SK-N-MC (cell line): ENCODE measurements around the gene MRAS.

ENCODE experiments used
- DNase-seq: peaks from one replicate; pipeline ENCODE4 v3.0.0-alpha.2; 2011; ENCODE audit warnings: low read depth, low spot score
- H3K27ac ChIP-seq: fragments of 200-600 bp; sonication (generic); 2 replicates; pipeline ENCODE4 v1.5.1; 2016; ENCODE audit warnings: mixed run types
- H3K36me3 ChIP-seq: fragments of 200-600 bp; sonication (generic); 2 replicates; pipeline ENCODE4 v1.6.1; 2017; ENCODE audit warnings: antibody characterized with exemption, low read length, mixed read lengths; ENCODE audit not compliant: insufficient read depth
- H3K4me3 ChIP-seq: fragments of 200-600 bp; sonication (generic); 2 replicates; pipeline ENCODE4 v1.5.1; 2016
- H3K9ac ChIP-seq: fragments of 200-600 bp; sonication (generic); 2 replicates; pipeline ENCODE4 v1.8.0; 2017; ENCODE audit warnings: mixed run types, mixed read lengths; ENCODE audit not compliant: insufficient read length
- H3K9me3 ChIP-seq: fragments of 200-600 bp; sonication (generic); 2 replicates; pipeline ENCODE4 v1.6.1; 2017; ENCODE audit warnings: low read depth, mild to moderate bottlenecking, antibody characterized with exemption, low read length, moderate library complexity, mixed read lengths
- EZH2 ChIP-seq: fragments of 200-600 bp; sonication (generic); IDR thresholded peaks from one replicate; pipeline ENCODE4 v1.6.1; 2017; ENCODE audit warnings: antibody characterized with exemption
- FOXP2 ChIP-seq: optimal IDR thresholded peaks from 2 replicates; pipeline ENCODE3; 2011; ENCODE audit warnings: mild to moderate bottlenecking, moderate library complexity; ENCODE audit not compliant: insufficient read depth; ENCODE audit errors: extremely low read length, control extremely low read depth
- POLR2AphosphoS5 ChIP-seq: IDR thresholded peaks from 2 replicates; pipeline ENCODE4 v1.6.1; 2012; ENCODE audit warnings: mild to moderate bottlenecking, low read depth, low read length, borderline replicate concordance

The MRAS gene

GRCh38 chr3:138359919-138360868 is 11.8 kb downstream of the MRAS start:
- Histone ChIP-seq H3K9ac (no peak overlapping the region), H3K9me3 (no peaks in the 10 kb centered on the region), H3K4me3 (no peak overlapping the region), H3K36me3 (no peaks in the 10 kb centered on the region), H3K27ac (no peak overlapping the region)
- DNase-seq = no peak
- TF ChIP-seq EZH2 (no peak), FOXP2 (no peak), POLR2AphosphoS5 (no peak)

GRCh38 chr3:138360869-138361525 is 12.6 kb downstream of the MRAS start:
- TF ChIP-seq POLR2AphosphoS5 (no peak), EZH2 (no peak), FOXP2 (no peak)
- no peak overlapping the region for H3K27ac ChIP-seq
- no peak overlapping the region for H3K9ac ChIP-seq
- H3K9me3 ChIP-seq = no peaks in the 10 kb centered on the region
- H3K36me3 ChIP-seq = no peaks in the 10 kb centered on the region
- DNase-seq = no peak
- no peak overlapping the region for H3K4me3 ChIP-seq

GRCh38 chr3:138361561-138361971 is 13.2 kb downstream of the MRAS start:
- TF ChIP-seq EZH2 (no peak), POLR2AphosphoS5 (no peak), FOXP2 (no peak)
- H3K36me3 ChIP-seq = no peaks in the 10 kb centered on the region
- H3K9me3 ChIP-seq = no peaks in the 10 kb centered on the region
- no peak overlapping the region for H3K27ac ChIP-seq
- no peak for DNase-seq
- H3K4me3 ChIP-seq = no peak overlapping the region
- no peak overlapping the region for H3K9ac ChIP-seq

- Histone ChIP-seq H3K27ac (no peak overlapping the region), H3K9ac (no peak overlapping the region), H3K9me3 (no peaks in the 10 kb centered on the region), H3K36me3 (no peaks in the 10 kb centered on the region), H3K4me3 (no peak overlapping the region)
- TF ChIP-seq POLR2AphosphoS5 (no peak), FOXP2 (no peak), EZH2 (no peak)
- no peak for DNase-seq
Observed at GRCh38 chr3:138362538-138362937, 14.2 kb downstream of the MRAS start.

GRCh38 chr3:138363322-138363721 is 14.9 kb downstream of the MRAS start:
- H3K27ac ChIP-seq = no peak overlapping the region
- no peak overlapping the region for H3K9ac ChIP-seq
- no peak overlapping the region for H3K4me3 ChIP-seq
- no peak for DNase-seq
- no peaks in the 10 kb centered on the region for H3K9me3 ChIP-seq
- H3K36me3 ChIP-seq = no peaks in the 10 kb centered on the region
- no peak for TF ChIP-seq FOXP2
- no peak for TF ChIP-seq EZH2
- no peak for TF ChIP-seq POLR2AphosphoS5

GRCh38 chr3:138364356-138365252 is 16.2 kb downstream of the MRAS start:
- TF ChIP-seq FOXP2 (no peak), POLR2AphosphoS5 (no peak), EZH2 (no peak)

GRCh38 chr3:138365253-138365555 is 16.8 kb downstream of the MRAS start:
- no peak overlapping the region for H3K27ac ChIP-seq
- TF ChIP-seq POLR2AphosphoS5 (no peak), FOXP2 (no peak), EZH2 (no peak)

More at GRCh38 chr3:138364356-138365252, 16.2 kb downstream of the MRAS start:
- Histone ChIP-seq H3K9me3 (no peaks in the 10 kb centered on the region), H3K27ac (no peak overlapping the region), H3K4me3 (no peak overlapping the region), H3K9ac (no peak overlapping the region), H3K36me3 (no peaks in the 10 kb centered on the region)
- DNase-seq = no peak

More at GRCh38 chr3:138365253-138365555, 16.8 kb downstream of the MRAS start:
- H3K36me3 ChIP-seq = no peaks in the 10 kb centered on the region
- no peak overlapping the region for H3K9ac ChIP-seq
- DNase-seq = no peak
- H3K9me3 ChIP-seq = no peaks in the 10 kb centered on the region
- no peak overlapping the region for H3K4me3 ChIP-seq
